Tibial artery (tissue), 4 donors: ENCODE data around the gene MED20.

Source experiments
- DNase-seq, 2 donors: peaks; one replicate each; pipeline ENCODE4 v3.0.0-alpha.2; 2019
- H3K27ac ChIP-seq, 2 donors: fragments of 200-600 bp; sonication (generic) in 1 of 2; 1 replicate in 1 of 2; 2 replicates in 1 of 2; pipeline ENCODE4 v1.5.1; 2018 to 2019; ENCODE audit warnings: mild to moderate bottlenecking in 1 of 2
- H3K27me3 ChIP-seq, 2 donors: fragments of 200-600 bp; sonication (generic) in 1 of 2; one replicate each; pipeline versions ENCODE4 v1.5.1 to v1.6.0; 2016 to 2019
- H3K36me3 ChIP-seq, 3 donors: fragments of 200-600 bp; sonication (generic) in 2 of 3; one replicate each; pipeline ENCODE4 v1.5.1; 2016 to 2019; ENCODE audit warnings: mild to moderate bottlenecking in 2 of 3
- H3K4me1 ChIP-seq, 4 donors: fragments of 200-600 bp; sonication (generic) in 2 of 4; 1 replicate in 3 of 4; 2 replicates in 1 of 4; pipeline ENCODE4 v1.5.1; 2016 to 2019
- H3K4me3 ChIP-seq, 2 donors: fragments of 200-600 bp; sonication (generic) in 1 of 2; 1 replicate in 1 of 2; 2 replicates in 1 of 2; pipeline ENCODE4 v1.5.1; 2018 to 2019; ENCODE audit warnings: mild to moderate bottlenecking in 2 of 2
- H3K9me3 ChIP-seq, 3 donors: fragments of 200-600 bp; sonication (generic) in 1 of 3; one replicate each; pipeline ENCODE4 v1.5.1; 2016 to 2019
- CTCF ChIP-seq, 2 experiments: fragments of 200-600 bp in 1 of 2; fragments of 450-650 bp in 1 of 2; IDR thresholded peaks; one replicate each; pipeline ENCODE4 v1.5.1; 2017 to 2019; ENCODE audit warnings: antibody characterized with exemption in 2 of 2, mild to moderate bottlenecking in 1 of 2, moderate library complexity in 1 of 2
- intact Hi-C: fragments of 100-400 bp; cut with DNase I; formaldehyde crosslinking; loops from one replicate; pipeline ENCODE4 v1.15.0; 2023; ENCODE audit warnings: low total_unique reads

Gene MED20

GRCh38 chr6:41914869-41915530 lies 5.9 kb downstream of the MED20 start:
- Histone ChIP-seq H3K9me3 (no peaks in the 10 kb centered on the region), H3K27ac (no peak overlapping the region), H3K27me3 (no peaks in the 10 kb centered on the region), H3K36me3 (peaks cover 29 to 59% (median 32%) of the 10 kb centered on the region in 3 donors), H3K4me1 (peaks cover 0 to 27% (median 12%) of the 10 kb centered on the region in 4 donors), H3K4me3 (no peak overlapping the region)
- DNase-seq: no peak
- intact Hi-C loops: no loop called here
- no peak for TF ChIP-seq CTCF (IDR thresholded peaks at IDR 0.05)

- TF ChIP-seq CTCF (IDR thresholded peaks at IDR 0.05): no peak
- no peak for DNase-seq
- Histone ChIP-seq H3K4me1 (peaks cover 0 to 21% (median 6%) of the 10 kb centered on the region in 4 donors), H3K27ac (no peak overlapping the region), H3K4me3 (no peak overlapping the region), H3K9me3 (no peaks in the 10 kb centered on the region), H3K36me3 (peaks cover 29 to 65% (median 32%) of the 10 kb centered on the region in 3 donors), H3K27me3 (no peaks in the 10 kb centered on the region)
- intact Hi-C loops: no loop called here
Measured at GRCh38 chr6:41914343-41914742, 6.6 kb downstream of the MED20 start.

- Histone ChIP-seq H3K9me3 (no peaks in the 10 kb centered on the region), H3K4me1 (no peaks in the 10 kb centered on the region), H3K27me3 (no peaks in the 10 kb centered on the region), H3K36me3 (peaks cover 50 to 85% (median 54%) of the 10 kb centered on the region in 3 donors), H3K27ac (no peak overlapping the region), H3K4me3 (no peak overlapping the region)
- intact Hi-C loops: no loop called here
- no peak for TF ChIP-seq CTCF (IDR thresholded peaks at IDR 0.05)
- DNase-seq: no peak
Measured at GRCh38 chr6:41909727-41910126, 11.2 kb downstream of the MED20 start.

GRCh38 chr6:41901882-41902519 lies 18.9 kb downstream of the MED20 start:
- H3K4me3 ChIP-seq: no peak overlapping the region
- H3K27ac ChIP-seq: no peak overlapping the region
- H3K27me3 ChIP-seq: no peaks in the 10 kb centered on the region
- H3K9me3 ChIP-seq: no peaks in the 10 kb centered on the region
- intact Hi-C loops: no loop called here
- no peaks in the 10 kb centered on the region for H3K4me1 ChIP-seq
- no peak for DNase-seq
- H3K36me3 ChIP-seq: peaks cover 19 to 48% (median 34%) of the 10 kb centered on the region in 3 donors
- TF ChIP-seq CTCF (IDR thresholded peaks at IDR 0.05): no peak

- no peak overlapping the region for H3K27ac ChIP-seq
- TF ChIP-seq CTCF (IDR thresholded peaks at IDR 0.05): no peak
- no peak for DNase-seq
- H3K4me3 ChIP-seq: no peak overlapping the region
- peaks cover 7 to 36% (median 24%) of the 10 kb centered on the region in 3 donors for H3K36me3 ChIP-seq
- intact Hi-C loops: no loop called here
- H3K9me3 ChIP-seq: no peaks in the 10 kb centered on the region
- H3K4me1 ChIP-seq: peaks cover 0 to 6% (median 2%) of the 10 kb centered on the region in 4 donors
- H3K27me3 ChIP-seq: no peaks in the 10 kb centered on the region
Measured at GRCh38 chr6:41900861-41901260, 20.1 kb downstream of the MED20 start.
